AG04450 (cell line): ENCODE measurements around the gene WDR55. TPM values are rescaled to one million over a fixed set of nuclear protein-coding genes. Genes with fewer than 3 reads are reported as not detected.
A peak's percentile ranks its signal among the peaks of the same experiment; 100 is the strongest.

Experiments
- CTCF ChIA-PET: fragments of 300-600, 350-600 bp; formaldehyde crosslinking; extraction: SDS; loops from one replicate; lab custom pipeline; 2022; ENCODE audit warnings: antibody characterized with exemption, inconsistent platforms; lab: Charles Lee
- POLR2A ChIA-PET: fragments of 350-600 bp; formaldehyde crosslinking; extraction: SDS; loops from one replicate; lab custom pipeline; 2021; ENCODE audit warnings: antibody characterized with exemption, inconsistent platforms; lab: Yijun Ruan, JAX
- DNase-seq: peaks from one replicate; pipeline ENCODE4 v3.0.0-alpha.2; 2011; ENCODE audit warnings: low read depth, low spot score
- H3K27ac ChIP-seq: one replicate; pipeline ENCODE4 v1.5.1; 2012; ENCODE audit warnings: low read depth, low read length, control low read depth
- H3K27me3 ChIP-seq: one replicate; pipeline ENCODE4 v1.6.0; 2012; ENCODE audit warnings: low read length; ENCODE audit not compliant: control insufficient read depth, insufficient read depth
- H3K4me3 ChIP-seq: 2 replicates; pipeline ENCODE4 v1.5.1; 2011; ENCODE audit warnings: mild to moderate bottlenecking, low read depth, low read length, control low read depth
- H3K9me3 ChIP-seq: 2 replicates; pipeline ENCODE4 v1.5.1; 2012; ENCODE audit warnings: low read length; ENCODE audit not compliant: control insufficient read depth, insufficient read depth
- CTCF ChIP-seq: IDR thresholded peaks from 2 replicates; pipeline ENCODE4 v1.5.1; 2011; ENCODE audit warnings: low read depth, low read length, control low read depth, inconsistent platforms
- polyA plus RNA-seq: library from polyadenylated mRNA; depleted of rRNA; stranded (reverse); fragments of >200 nt; gene quantifications from 2 replicates; pipeline ENCODE4 v1.2.3, GENCODE V29; 2011

WDR55 gene
- polyA plus RNA-seq, 1 experiment = 13.6 TPM

DNA sequence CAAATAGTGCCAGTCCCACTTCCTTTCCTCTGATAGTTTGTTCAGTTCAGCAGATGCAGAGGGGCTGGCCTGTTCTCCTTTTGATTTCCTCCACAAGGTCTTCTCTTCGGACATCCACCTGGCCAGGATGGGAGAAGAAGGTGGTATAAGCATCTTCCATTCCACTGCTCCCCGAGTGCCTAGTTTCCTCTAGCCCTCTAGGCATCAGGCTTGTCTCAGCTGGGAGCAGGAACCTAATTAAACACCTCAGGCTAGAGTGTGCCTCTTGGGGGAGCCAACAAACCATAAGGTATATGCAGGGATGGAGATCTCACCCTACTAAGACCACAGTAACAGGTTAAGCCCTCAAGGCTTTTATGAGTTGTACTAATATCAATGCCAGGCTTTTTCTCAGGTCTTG is 9.5 kb downstream of the WDR55 start:
- TF ChIP-seq CTCF = no peak
- H3K27ac ChIP-seq = no peak overlapping the region
- H3K4me3 ChIP-seq = no peak overlapping the region
- no peaks in the 10 kb centered on the region for H3K27me3 ChIP-seq
- no peaks in the 10 kb centered on the region; the same call in 1 of the 2 replicates for H3K9me3 ChIP-seq
- CTCF ChIA-PET = no interaction called here
- POLR2A ChIA-PET = interaction anchor here (1.1 kb wide), 1 partner anchor 16 kb away, joined by 4 read pairs; no protein-coding TSS in a partner anchor
- DNase-seq = no peak

GRCh38 chr5:140674629-140675028 is 9.9 kb downstream of the WDR55 start:
- POLR2A ChIA-PET = interaction anchor here (0.7 to 1.1 kb wide), 2 partner anchors 16 to 27 kb away, joined by 4 to 8 read pairs; partner anchors contain the start of gene IK
- H3K9me3 ChIP-seq = no peaks in the 10 kb centered on the region; the same call in 1 of the 2 replicates
- CTCF ChIA-PET = no interaction called here
- DNase-seq = no peak
- H3K4me3 ChIP-seq = no peak overlapping the region
- no peak overlapping the region for H3K27ac ChIP-seq
- H3K27me3 ChIP-seq = no peaks in the 10 kb centered on the region
- TF ChIP-seq CTCF = no peak

- CTCF ChIA-PET = no interaction called here
- H3K27me3 ChIP-seq = no peaks in the 10 kb centered on the region
These were observed 13.2 kb downstream of the WDR55 start for GRCh38 chr5:140677947-140678346.

DNA sequence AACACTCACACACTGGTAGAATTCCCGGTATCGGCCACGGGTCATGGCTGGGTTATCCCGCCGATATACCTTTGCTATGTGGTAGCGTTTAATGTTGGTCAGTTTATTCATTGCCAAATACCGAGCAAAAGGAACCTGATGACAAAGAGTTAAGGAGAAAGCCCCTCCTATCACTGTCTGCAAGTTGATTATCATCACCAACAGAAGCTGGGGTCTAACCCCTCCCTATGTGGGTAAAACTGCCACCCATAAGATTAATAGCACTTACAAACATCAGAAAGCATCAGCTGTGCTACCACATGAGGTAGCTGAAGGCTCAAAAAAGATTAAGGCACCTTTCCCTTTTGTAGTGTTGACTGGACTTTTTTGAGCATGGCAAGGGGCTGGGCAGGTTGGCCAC is 14.3 kb downstream of the WDR55 start:
- Histone ChIP-seq H3K4me3 (no peak overlapping the region), H3K27ac (no peak overlapping the region), H3K27me3 (no peaks in the 10 kb centered on the region), H3K9me3 (no peaks in the 10 kb centered on the region)
- no peak for TF ChIP-seq CTCF
- no peak for DNase-seq
- CTCF ChIA-PET = no interaction called here
- POLR2A ChIA-PET = interaction anchor here (1.2 kb wide), 1 partner anchor 12 kb away, joined by 5 read pairs; the partner anchor contains the start of genes HARS1 and HARS2

More at GRCh38 chr5:140677947-140678346, 13.2 kb downstream of the WDR55 start:
- Histone ChIP-seq H3K27ac (no peak overlapping the region), H3K9me3 (no peaks in the 10 kb centered on the region; the same call in 1 of the 2 replicates), H3K4me3 (no peak overlapping the region)
- POLR2A ChIA-PET = no interaction called here
- DNase-seq = no peak
- no peak for TF ChIP-seq CTCF

DNA sequence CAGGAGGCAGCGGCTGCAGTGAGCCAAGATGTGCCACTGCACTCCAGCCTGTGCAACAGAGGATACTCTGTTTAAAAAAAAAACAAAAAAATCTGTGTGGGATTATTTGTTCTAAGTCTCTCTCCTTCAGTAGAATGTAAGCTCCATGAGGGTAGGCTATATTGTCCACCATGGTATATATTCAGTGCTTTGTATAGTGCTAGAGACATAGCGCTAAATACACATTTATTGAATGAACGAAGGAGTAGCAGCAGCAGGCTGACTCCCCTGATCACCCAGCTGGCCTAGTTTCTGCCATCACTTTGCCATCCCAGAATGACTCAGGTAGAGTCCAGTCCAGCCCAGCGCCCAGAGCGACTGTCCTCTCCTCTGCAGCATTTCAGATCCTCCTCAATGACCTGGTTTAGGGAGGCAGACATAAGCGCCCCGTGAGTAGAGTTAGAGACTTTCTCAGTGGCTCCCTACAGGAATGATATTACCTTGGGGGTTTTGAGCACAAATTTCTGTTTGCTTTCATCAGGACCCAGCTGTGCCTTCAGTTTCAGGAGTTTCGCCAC is 25.8 kb downstream of the WDR55 start:
- no peak for TF ChIP-seq CTCF
- peak overlapping the region; percentile 99 for H3K4me3 ChIP-seq
- H3K27ac ChIP-seq = peak overlapping the region; percentile 77
- H3K27me3 ChIP-seq = no peaks in the 10 kb centered on the region
- no peak for DNase-seq
- CTCF ChIA-PET = interaction anchor here (0.6 to 1.2 kb wide), 4 partner anchors 137 to 318 kb away, joined by 3 to 5 read pairs (median 3); partner anchors contain the start of gene EIF4EBP3
- POLR2A ChIA-PET = interaction anchor here (0.6 to 2.0 kb wide), 15 partner anchors 10 to 446 kb away, joined by 3 to 21 read pairs (median 3); partner anchors contain the start of genes IK, NDUFA2, SRA1 and WDR55
- no peaks in the 10 kb centered on the region; the same call in 1 of the 2 replicates for H3K9me3 ChIP-seq
